ENCODE results near the gene C16orf96. TPM values are rescaled to one million over a fixed set of nuclear protein-coding genes. Genes with fewer than 3 reads are reported as not detected.

The C16orf96 gene
- total and polyA plus RNA-seq, 2 of the 8 experiments (the other 6 are each of a cell fraction or from before 2014, with no cell fraction given) = 1.0 to 1.3 TPM

DNA sequence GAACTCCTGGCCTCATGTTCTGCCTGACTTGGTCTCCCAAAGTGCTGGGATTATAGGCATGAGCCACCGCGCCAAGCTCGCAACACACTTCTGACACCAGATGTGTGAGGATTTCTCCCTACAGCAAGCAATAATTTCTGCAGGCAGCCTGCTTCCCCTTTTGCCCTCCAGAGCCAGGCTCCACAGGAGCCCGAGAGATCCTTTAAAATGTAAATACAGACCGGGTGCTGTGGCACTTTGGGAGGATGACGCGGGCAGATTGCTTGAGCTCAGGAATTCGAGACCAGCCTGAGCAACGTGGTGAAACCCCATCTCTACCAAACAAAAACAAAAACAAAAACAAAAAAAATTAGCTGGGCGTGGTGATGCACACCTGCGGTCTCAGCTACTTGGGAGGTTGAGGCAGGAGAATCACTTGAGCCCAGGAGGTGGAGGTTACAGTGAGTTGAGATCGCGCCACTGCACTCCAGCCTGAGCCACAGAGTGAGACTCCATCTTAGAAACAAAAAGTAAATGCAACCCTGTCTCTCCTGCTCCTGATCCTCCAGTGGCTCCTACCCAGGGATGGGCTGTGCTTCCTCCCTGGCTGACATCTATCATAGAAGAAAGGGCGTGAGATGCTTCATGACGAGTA lies 14.7 kb downstream of the C16orf96 start (continued):
- TF ChIP-seq SUZ12 (IDR thresholded peaks at IDR 0.05; ENCODE audit: low read length) (no peak), SIN3A (conservative IDR thresholded peaks at IDR 0.05 in 1 of 2, IDR thresholded peaks at IDR 0.05 in 1 of 2; ENCODE audit: low read depth in 1 of 2, low read length in 2 of 2) (no peak), EGR1 (IDR thresholded peaks at IDR 0.05; ENCODE audit: borderline replicate concordance, low read depth, low read length) (no peak), PHF8 (conservative IDR thresholded peaks at IDR 0.05; ENCODE audit: low read depth, low read length) (0 out of 2 replicates have a peak, but pooled peaks have one; percentile 34), EP300 (IDR thresholded peaks at IDR 0.05; ENCODE audit: borderline replicate concordance in 1 of 2, low read depth in 2 of 2, low read length in 2 of 2) (peak in 1 of 2 experiments; percentile 94; a peak in 1 of 3 replicates), TAF1 (IDR thresholded peaks at IDR 0.05; ENCODE audit: low read depth, low read length) (peak; percentile 65), CHD1 (IDR thresholded peaks at IDR 0.05; ENCODE audit: low read depth, low read length) (no peak), TCF12 (IDR thresholded peaks at IDR 0.05; ENCODE audit: low read depth, low read length) (no peak), SP2 (IDR thresholded peaks at IDR 0.05; ENCODE audit: low read length) (no peak), MAFK (IDR thresholded peaks at IDR 0.05; ENCODE audit: low read depth, low read length) (peak; percentile 53; the same call in 1 of the 2 replicates)

Data from H1 (cell line).